Astrocyte (in vitro differentiated cells and primary cell): ENCODE measurements around the gene RANBP10. TPM values are rescaled to one million over a fixed set of nuclear protein-coding genes. Genes with fewer than 3 reads are reported as not detected.
"Not testable (repeated sequence)": the region's sequence is repeated elsewhere in the genome, so short reads cannot be mapped to it uniquely, and the experiment has no call there.

Experiments
- DNase-seq: peaks from one replicate; pipeline ENCODE4 v3.0.0-alpha.2; 2010; ENCODE audit warnings: low read depth
- FAIRE-seq: peaks from 2 replicates; lab custom pipeline; 2011; peaks lifted over from hg19 to GRCh38; lab: Jason Lieb, UNC
- H2AFZ ChIP-seq: 2 replicates; pipeline ENCODE4 v1.6.0; 2012; ENCODE audit warnings: low read depth, low read length, inconsistent platforms
- H3K27ac ChIP-seq: 2 replicates; pipeline ENCODE4 v1.5.1; 2011; ENCODE audit warnings: low read depth, low read length, inconsistent platforms
- H3K27me3 ChIP-seq: 2 replicates; pipeline ENCODE4 v1.6.0; 2011; ENCODE audit warnings: low read length, inconsistent platforms; ENCODE audit not compliant: insufficient read depth
- H3K36me3 ChIP-seq: 2 replicates; pipeline ENCODE4 v1.5.1; 2011; ENCODE audit warnings: low read length, inconsistent platforms; ENCODE audit not compliant: insufficient read depth
- H3K4me1 ChIP-seq: 2 replicates; pipeline ENCODE4 v1.5.1; 2011; ENCODE audit warnings: low read length, inconsistent platforms; ENCODE audit not compliant: insufficient read depth
- H3K4me2 ChIP-seq: 2 replicates; pipeline ENCODE4 v1.6.0; 2012; ENCODE audit warnings: low read length, inconsistent platforms
- H3K4me3 ChIP-seq: 2 replicates; pipeline ENCODE4 v1.5.1; 2011; ENCODE audit warnings: low read depth, mild to moderate bottlenecking, low read length, inconsistent platforms; ENCODE audit not compliant: insufficient read depth
- H3K79me2 ChIP-seq: 2 replicates; pipeline ENCODE4 v1.6.0; 2012; ENCODE audit warnings: mild to moderate bottlenecking, low read length, inconsistent platforms; ENCODE audit not compliant: insufficient read depth
- H3K9ac ChIP-seq: 2 replicates; pipeline ENCODE4 v1.6.0; 2012; ENCODE audit warnings: mild to moderate bottlenecking, low read length, inconsistent platforms
- H3K9me3 ChIP-seq: 2 replicates; pipeline ENCODE4 v1.5.1; 2012; ENCODE audit warnings: low read depth, mild to moderate bottlenecking, low read length, inconsistent platforms; ENCODE audit not compliant: insufficient read depth
- H4K20me1 ChIP-seq: 2 replicates; pipeline ENCODE4 v1.6.0; 2012; ENCODE audit warnings: low read length, inconsistent platforms; ENCODE audit not compliant: insufficient read depth
- H3K27ac Mint-ChIP-seq: one replicate; pipeline ENCODE4 v1.8.0; 2021; ENCODE audit warnings: mild to moderate bottlenecking, mixed read lengths; ENCODE audit not compliant: unreplicated experiment
- H3K27me3 Mint-ChIP-seq: one replicate; pipeline ENCODE4 v1.8.0; 2021; ENCODE audit warnings: low read depth, mixed read lengths; ENCODE audit not compliant: unreplicated experiment
- H3K36me3 Mint-ChIP-seq: one replicate; pipeline ENCODE4 v1.8.0; 2021; ENCODE audit warnings: low read depth, mixed read lengths; ENCODE audit not compliant: unreplicated experiment
- H3K4me1 Mint-ChIP-seq: one replicate; pipeline ENCODE4 v1.8.0; 2021; ENCODE audit warnings: low read depth, mixed read lengths; ENCODE audit not compliant: unreplicated experiment
- H3K4me3 Mint-ChIP-seq: one replicate; pipeline ENCODE4 v1.8.0; 2021; ENCODE audit warnings: mild to moderate bottlenecking, moderate library complexity, mixed read lengths; ENCODE audit not compliant: unreplicated experiment
- H3K9me3 Mint-ChIP-seq: one replicate; pipeline ENCODE4 v1.8.0; 2021; ENCODE audit warnings: mild to moderate bottlenecking, mixed read lengths; ENCODE audit not compliant: unreplicated experiment
- CTCF ChIP-seq: IDR thresholded peaks from 2 replicates; pipeline ENCODE4 v1.5.1; 2011; ENCODE audit warnings: low read depth, mild to moderate bottlenecking, inconsistent platforms, low read length, moderate library complexity; ENCODE audit not compliant: insufficient read depth
- EZH2 ChIP-seq: IDR thresholded peaks from 2 replicates; pipeline ENCODE4 v1.6.1; 2012; ENCODE audit warnings: mild to moderate bottlenecking, low read length, inconsistent platforms; ENCODE audit not compliant: insufficient read depth
- total RNA-seq: library from RNA; stranded (reverse); gene quantifications from 2 replicates; pipeline ENCODE4 v1.2.1, GENCODE V29; 2021

Gene RANBP10
- total RNA-seq, 1 donor from 2014 or later = 14.2 TPM

- H3K27me3 Mint-ChIP-seq = no peaks in the 10 kb centered on the region
- TF ChIP-seq EZH2 = no peak
- no peak for TF ChIP-seq CTCF
- Histone ChIP-seq H4K20me1 (peaks cover 46% of the 10 kb centered on the region), H3K36me3 (no peaks in the 10 kb centered on the region), H3K27me3 (no peaks in the 10 kb centered on the region), H3K4me1 (no peaks in the 10 kb centered on the region), H3K9me3 (no peaks in the 10 kb centered on the region), H3K4me2 (no peak overlapping the region), H3K27ac (no peak overlapping the region), H3K4me3 (no peak overlapping the region), H2AFZ (no peak overlapping the region), H3K9ac (no peak overlapping the region), H3K79me2 (peaks cover 31% of the 10 kb centered on the region)
- H3K9me3 Mint-ChIP-seq = no peaks in the 10 kb centered on the region
- no peak overlapping the region for H3K27ac Mint-ChIP-seq
- no peaks in the 10 kb centered on the region for H3K4me1 Mint-ChIP-seq
- no peak overlapping the region for H3K4me3 Mint-ChIP-seq
- H3K36me3 Mint-ChIP-seq = peaks cover 17% of the 10 kb centered on the region
- FAIRE-seq = no peak
- no peak for DNase-seq
Measured at GRCh38 chr16:67694611-67695010, 111.7 kb downstream of the RANBP10 start.

GRCh38 chr16:67693517-67694285, 112.7 kb downstream of the RANBP10 start:
- not testable (repeated sequence) for H3K9me3 ChIP-seq, H3K9ac ChIP-seq, H3K4me1 Mint-ChIP-seq, H3K9me3 Mint-ChIP-seq, H2AFZ ChIP-seq, FAIRE-seq, H3K4me2 ChIP-seq, H3K36me3 ChIP-seq, H3K4me3 ChIP-seq, H3K4me1 ChIP-seq, H3K27ac Mint-ChIP-seq, H3K27me3 ChIP-seq, DNase-seq, H3K27me3 Mint-ChIP-seq, H3K27ac ChIP-seq, H3K4me3 Mint-ChIP-seq
- peaks cover 16% of the 10 kb centered on the region for H3K36me3 Mint-ChIP-seq
- Histone ChIP-seq H3K79me2 (peaks cover 29% of the 10 kb centered on the region), H4K20me1 (peaks cover 46% of the 10 kb centered on the region)

GRCh38 chr16:67685388-67686112, 120.8 kb downstream of the RANBP10 start:
- Mint-ChIP-seq H3K27me3 (no peaks in the 10 kb centered on the region), H3K4me3 (no peak overlapping the region), H3K9me3 (no peaks in the 10 kb centered on the region), H3K27ac (no peak overlapping the region), H3K36me3 (peaks cover 19% of the 10 kb centered on the region), H3K4me1 (no peaks in the 10 kb centered on the region)
- no peaks in the 10 kb centered on the region for H3K27me3 ChIP-seq
- DNase-seq (no peak), FAIRE-seq (no peak)
- no peak overlapping the region for H3K4me2 ChIP-seq
- H3K9ac ChIP-seq = no peak overlapping the region
- no peak overlapping the region for H3K4me3 ChIP-seq
- TF ChIP-seq CTCF = no peak
- no peak for TF ChIP-seq EZH2
- H2AFZ ChIP-seq = no peak overlapping the region
- peaks cover 5% of the 10 kb centered on the region for H3K79me2 ChIP-seq
- H4K20me1 ChIP-seq = peaks cover 17% of the 10 kb centered on the region
- no peak overlapping the region for H3K27ac ChIP-seq
- no peaks in the 10 kb centered on the region for H3K4me1 ChIP-seq
- no peaks in the 10 kb centered on the region for H3K9me3 ChIP-seq
- peaks cover 7% of the 10 kb centered on the region for H3K36me3 ChIP-seq
